Measurements from ENCODE around the gene CDC42EP5.

DNA sequence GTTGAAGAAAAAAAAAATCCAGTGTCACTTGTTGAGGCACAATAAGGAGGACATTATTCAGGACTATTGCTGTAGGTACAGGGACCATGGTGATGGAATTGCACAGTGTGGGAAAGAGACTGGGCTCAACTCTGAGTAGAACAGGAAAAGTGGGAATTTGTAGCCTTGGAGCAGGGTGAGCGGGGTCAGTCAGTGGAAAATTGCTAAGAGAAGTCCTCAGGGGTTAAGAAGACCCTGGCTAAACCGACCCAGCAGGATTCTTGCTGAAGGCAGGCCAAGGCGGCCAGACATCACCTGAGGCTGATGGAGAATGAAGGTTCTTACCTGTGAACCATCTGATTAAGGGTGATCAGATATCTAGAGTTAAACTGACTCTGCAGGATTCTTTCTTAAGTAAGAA, 42.1 kb upstream of the CDC42EP5 start:
- TF ChIP-seq POLR2A (IDR thresholded peaks at IDR 0.05; ENCODE audit: low read depth, low read length) (no peak), TAF1 (IDR thresholded peaks at IDR 0.05; ENCODE audit: low read depth, low read length) (no peak)

Data from GM12891 (cell line).